GM18861 (cell line): ENCODE measurements around the gene ANO9.

ENCODE experiments used
- ATAC-seq: cut with Tn5 transposase; IDR thresholded peaks from one replicate; pipeline ENCODE4 v1.9.1; 2021; ENCODE audit not compliant: unreplicated experiment

The ANO9 gene

GRCh38 chr11:452916-453527 lies 11.2 kb upstream of the ANO9 start:
- ATAC-seq: no peak

DNA sequence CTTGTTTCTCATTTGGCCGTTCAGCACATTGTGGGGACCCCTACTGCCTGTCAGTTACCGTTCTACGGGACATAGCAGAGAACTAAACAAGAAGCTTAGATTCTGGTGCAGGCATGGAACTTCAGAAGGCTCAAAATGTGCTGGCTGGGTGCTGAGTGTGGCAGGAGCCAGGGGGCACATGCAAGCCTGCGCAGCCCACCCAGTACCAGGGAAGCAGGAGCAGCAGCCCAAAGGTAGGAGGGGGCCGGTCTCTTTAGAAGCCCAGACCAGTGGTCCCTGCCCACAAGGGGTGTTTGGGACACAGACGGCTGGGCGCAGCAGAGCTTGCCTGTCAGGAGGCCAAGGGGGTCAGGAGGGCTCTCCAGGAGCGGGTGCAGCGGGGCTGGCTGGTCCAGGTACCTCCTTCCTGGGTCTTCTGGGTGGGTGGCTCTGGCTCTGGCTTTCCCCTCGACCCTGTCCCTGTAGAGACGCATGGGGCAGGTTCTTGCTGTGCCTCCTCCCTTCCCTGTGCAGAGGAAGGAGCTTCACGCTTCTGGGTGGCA lies 10.5 kb upstream of the ANO9 start:
- no peak for ATAC-seq

DNA sequence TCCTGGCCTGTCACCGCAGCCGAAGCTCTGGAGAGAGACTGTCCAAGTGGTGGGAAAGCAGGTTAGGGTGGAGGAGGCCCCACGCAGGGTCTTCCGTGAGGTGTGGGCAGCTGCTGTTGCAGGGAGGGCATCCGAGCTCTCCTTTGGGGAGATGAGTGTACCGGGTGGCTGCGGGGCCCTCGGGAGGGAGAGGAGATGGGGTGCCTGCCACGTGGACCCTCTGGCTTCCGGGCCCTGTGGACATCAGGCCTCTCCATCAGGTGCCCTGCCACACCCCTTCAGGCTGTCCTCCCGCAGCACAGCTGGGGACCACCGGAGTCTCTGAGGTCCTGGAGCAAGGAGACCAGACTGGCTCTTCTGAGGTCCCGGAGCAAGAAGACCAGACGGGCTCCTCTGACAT lies 9.9 kb upstream of the ANO9 start:
- ATAC-seq: no peak

DNA sequence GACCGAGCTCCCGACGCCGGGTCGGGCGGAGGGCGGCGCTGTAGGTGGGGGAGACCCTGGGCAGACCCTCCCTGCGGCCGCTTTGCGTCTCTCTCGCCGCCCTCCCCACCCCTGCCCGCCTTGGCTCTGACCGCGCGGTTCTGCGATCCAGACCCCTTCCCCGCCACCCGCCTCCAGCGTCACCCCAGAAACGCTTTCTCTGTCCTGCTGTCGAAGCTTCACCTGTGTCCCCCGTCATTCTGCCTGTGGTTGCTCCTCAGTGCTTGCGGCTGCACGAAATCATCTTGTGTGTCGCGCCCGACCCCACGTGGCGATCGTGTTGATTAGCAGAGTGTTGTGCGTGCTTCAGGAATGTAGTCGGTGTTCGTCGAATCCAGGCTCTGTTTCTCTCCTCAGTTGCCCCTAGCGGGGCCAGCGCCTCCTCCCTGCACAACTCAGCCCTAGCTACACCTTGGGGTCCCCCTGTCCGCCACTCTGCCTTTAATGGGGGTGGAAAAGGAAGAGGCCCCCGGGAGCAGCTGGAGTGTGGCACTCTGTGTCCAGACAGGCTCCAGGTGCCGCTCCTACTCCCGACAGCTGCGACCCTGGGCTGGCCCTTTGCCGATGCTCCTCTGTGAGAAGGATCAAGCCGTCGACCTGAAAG lies 9.1 kb upstream of the ANO9 start:
- ATAC-seq: no peak

DNA sequence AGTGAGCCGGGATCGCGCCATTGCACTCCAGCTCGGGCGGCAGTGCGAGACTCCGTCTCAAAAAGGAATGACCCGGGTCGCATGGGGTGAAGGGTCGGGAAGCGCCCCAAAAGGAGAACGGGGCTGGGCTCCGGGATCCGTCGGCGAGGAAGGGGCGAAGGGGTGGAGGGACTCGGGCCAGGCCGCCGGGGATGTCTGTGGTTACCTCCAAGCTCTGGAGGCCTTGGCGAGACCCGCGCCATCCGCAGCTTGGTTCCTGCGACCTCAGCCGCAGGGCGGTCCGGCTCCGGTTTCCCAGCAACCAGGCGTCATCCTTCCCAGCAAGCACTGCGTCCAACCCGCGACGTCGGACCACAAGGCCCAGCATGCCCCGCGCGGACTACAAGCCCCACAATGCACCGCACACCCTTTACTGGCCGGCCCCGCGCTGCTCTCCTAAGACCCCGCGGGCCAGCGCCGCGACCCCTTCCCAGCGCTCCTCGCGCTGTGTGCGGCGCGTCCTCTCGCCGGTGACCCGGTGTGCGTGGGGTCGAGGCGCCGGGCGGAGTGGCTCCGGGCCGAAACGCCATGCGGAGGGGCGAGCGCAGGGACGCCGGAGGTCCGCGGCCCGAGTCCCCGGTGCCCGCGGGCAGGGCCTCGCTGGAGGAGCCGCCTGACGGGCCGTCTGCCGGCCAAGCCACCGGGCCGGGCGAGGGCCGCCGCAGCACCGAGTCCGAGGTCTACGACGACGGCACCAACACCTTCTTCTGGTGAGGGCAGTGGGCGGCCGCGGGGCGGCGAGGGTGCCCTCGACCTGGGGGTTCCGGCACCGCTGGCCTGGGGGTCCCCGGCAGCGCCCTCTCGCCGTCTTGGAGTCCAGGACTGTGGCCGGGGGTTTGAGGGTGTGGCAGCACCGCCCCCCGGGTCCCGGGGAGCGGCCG lies 8.3 kb upstream of the ANO9 start, which contains the start of gene PTDSS2:
Gene PTDSS2 (plus strand): TSS at position 391 of the 920 bp plus-strand sequence. CDS start 177 bp downstream, at position 568.
- peak; percentile 65 for ATAC-seq

DNA sequence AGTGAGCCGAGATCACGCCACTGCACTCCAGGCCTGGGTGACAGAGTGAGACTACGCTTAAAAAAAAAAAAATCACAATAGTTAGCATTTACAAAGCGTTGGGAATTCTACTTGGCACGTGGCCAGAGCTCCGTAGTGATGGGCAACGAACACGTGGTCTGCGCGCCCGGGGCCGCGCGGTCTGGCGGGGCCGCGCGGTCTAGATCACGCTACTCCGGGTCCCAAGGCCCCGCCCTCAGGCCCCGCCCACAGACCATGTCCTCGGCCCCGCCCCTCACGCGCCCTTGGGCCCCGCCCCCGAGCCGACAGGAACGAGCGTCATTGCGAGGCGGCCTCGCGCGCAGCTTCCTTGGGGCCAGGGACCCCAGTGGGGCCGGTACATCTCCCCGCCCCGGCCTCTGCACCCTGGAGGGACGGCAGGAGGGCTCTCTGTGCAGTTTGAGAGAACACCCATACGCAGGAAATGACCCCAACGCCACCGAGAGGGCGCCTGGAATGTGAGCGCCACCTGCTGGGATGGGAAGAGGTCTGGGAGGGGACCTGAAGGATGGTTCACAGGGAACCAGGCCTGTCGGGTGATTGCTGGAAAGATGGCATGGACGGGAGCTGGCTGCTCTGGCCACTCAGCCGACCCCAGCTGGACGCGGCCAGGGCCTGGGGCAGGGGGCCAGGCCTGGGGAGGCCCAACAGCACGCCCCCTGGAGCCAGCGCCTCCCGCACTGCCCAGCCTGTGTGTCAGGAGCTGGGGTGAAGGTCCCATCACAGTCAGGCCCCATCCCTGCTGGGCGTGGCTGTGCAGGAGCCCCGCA lies 6.3 kb upstream of the ANO9 start:
- ATAC-seq: peak; percentile 40

GRCh38 chr11:446891-447290 lies 5.1 kb upstream of the ANO9 start:
- ATAC-seq: no peak

DNA sequence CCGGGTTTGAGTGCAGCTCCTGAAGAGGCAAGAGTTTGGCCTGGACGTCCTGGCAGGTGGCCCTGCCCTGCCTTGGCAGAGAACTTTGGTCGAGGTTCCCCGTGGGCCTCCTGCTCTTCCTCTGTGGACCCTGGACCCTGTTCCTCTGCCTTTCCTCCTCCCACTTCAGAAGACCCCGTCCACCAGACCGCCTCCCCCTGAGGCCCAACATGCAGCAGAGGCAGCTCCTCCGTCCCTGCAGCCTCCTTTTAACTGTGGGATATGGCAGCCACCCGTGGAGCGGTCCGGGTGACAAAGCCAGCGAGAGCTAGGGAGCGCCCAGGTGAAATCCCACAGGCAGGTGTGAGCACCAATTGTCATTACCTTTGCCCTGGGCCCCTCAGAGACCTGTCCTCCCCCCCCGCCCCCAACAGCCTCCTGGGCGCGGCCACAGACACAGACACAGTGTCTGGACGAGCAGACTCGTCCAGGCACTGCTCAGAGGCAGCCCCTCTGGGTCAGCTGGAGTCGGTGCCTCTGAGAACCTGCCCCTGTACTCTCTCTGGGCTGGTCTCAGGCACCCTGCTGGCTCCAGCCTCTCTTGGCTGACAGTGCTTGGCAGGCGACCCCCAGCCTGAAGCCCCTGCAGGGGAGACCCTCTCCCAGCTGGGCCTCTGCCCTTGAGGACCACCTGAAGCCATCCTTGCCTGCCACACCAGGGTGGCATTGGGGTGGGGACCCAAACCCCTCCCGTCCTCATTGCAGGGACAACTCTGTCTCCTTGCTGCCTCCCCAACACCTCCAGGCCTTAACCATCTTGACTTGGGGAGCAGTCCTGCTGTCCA lies 4.2 kb upstream of the ANO9 start:
- no peak for ATAC-seq

GRCh38 chr11:444396-445144 lies 2.8 kb upstream of the ANO9 start:
- ATAC-seq: no peak

- no peak for ATAC-seq
Measured at GRCh38 chr11:443542-444199, 1.9 kb upstream of the ANO9 start.

DNA sequence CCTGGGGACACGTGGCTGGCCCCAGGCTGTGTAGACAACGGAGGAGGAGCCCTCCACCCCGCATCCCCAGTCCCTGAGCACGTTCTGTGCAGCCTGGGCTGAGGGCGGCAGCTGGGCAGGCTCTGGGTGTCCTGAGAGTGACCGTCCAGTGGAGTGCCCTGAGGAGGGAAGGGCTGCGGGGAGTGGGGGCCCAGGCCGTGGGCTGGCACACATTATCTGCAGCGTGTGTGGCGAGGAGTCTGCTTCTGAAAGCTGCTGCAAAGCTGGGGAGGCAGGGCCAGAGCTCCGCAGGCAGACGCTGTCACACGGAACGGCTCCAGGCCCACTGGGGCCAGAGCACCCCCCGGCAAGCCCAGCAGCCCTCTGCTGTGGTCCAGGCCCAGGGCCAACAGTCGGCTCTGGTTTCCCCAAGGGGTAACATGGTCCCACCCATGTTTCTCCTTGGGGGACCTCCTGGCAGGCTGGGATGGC lies 835 bp upstream of the ANO9 start:
- ATAC-seq: no peak

DNA sequence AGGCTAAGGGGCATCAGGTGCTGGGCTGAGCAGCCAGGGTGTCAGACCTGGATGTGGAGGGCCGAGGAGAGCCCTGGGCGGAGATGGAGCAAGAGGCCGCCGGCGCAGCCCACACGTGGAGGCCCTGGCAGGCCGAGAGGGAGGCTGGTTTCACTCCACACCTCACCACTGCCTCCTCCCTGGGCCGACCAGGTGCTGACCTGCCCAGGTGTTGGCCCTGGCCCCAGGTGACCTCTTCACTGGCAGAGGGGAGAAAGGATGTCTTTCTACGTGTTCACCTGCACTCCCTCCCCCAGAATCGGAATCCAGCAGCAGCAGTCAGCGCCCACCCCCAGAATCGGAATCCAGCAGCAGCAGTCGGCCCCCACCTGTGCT lies 781 bp downstream of the ANO9 start:
- no peak for ATAC-seq

DNA sequence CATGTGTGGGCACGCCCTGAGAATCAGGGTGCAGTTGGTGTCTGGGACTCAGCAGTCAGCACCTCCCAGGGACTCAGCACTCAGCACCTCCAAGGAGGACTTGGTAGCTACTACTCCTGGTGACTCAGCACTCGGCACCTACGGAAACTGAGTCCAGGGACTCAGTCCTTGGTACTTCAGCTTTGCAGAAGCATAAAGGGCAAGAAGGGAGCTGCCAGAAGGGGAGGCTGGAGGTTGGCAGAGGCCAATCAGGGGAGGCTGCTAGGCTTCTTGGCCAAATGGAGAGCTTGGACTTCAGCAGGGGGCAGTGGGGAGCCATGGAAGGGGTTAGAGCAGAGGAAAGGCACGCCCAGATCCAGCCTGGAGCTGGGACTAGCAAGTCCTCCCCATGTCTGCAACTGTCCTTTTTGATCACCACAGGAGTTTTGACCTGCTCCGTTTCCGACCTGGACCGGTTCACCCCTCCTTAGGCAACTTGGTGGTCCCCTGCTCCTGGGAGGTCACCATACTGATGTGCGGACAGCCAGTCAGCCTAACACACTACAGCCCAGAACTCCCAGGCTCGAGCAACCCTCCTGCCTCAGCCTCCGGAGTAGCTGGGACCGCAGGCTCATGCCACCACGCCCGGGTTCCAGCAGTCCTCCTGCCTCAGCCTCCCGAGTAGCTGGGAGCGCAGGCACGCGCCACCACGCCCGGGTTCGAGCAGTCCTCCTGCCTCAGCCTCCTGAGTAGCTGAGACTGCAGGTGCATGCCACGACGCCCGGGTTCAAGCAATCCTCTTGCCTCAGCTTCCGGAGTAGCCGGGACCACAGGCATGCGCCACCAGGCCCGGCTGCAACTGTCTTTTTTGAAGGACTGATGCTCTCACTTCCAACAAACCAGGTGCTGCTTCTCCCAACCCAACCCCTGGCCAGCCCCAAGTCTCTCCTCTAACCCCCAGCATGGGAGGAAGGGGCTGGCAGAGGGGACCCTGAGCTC lies 1.5 kb downstream of the ANO9 start:
- no peak for ATAC-seq

DNA sequence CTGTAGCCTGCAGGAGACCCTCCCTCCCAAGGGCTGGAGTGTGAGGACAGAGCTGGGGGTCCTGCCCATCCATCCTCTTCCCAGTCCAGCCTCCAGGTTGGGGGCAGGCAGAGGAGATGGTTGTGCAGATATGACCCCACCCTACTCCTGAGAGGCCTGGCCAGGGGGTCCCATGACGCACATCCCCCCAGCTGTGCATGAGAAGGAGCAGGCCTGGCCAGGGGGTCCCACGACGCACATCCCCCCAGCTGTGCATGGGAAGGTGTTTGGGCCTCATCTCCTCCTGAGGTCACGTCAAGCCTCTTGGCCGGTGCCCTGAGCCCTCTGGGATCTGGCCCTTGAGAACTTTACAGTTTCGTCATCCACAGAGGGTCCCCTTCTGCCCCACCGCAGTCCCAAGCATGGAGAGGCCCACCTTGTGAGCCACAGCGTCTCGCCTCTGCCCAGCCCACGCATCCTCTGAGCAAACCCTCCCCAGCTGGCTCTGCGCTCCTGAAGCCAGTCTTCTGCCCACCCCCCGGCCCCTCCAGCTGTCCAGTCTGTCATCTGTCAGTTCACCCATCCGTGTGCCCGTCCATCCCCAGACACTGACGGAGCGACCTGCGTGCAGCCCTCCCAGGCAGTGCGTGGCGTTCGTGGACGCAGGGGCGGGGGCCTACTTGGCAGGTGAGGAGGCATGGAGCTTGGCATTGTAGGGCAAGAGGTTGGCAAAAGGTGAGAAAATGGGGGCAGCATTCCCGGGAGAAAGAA lies 2.3 kb downstream of the ANO9 start:
- no peak for ATAC-seq

DNA sequence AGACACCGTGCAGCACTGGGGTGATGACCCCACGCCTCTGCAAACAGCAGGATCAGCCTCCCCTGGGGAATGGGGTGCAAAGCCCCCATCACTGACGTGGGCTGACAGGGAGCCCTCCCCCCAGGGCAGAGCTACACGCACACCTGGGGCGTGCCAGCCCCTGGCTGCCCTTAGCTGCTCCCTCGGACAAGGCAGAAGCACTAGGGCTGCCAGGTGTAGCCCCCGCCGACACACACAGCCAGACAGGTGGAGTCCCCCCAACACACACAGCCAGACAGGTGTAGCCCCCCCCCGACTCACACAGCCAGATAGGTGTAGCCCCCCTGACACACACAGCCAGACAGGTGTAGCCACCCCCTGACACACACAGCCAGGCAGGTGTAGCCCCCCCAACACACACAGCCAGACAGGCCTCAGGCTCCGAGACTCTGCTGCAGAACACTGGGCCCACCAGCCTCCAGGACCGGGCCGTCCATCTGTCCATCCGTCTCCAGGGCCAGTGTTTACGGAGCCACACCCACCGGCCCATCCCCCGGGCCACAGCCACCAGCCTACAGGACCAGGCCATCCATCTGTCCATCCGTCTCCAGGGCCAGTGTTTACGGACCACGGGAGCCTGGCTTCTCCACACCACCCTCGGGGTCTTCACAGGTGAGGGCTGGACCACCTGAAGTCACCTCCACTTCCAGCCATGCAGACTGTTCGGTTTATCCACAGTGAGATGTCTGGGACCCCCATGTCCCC lies 3.5 kb downstream of the ANO9 start:
- ATAC-seq: no peak
